ENCODE data around the gene OSGIN1.

DNA sequence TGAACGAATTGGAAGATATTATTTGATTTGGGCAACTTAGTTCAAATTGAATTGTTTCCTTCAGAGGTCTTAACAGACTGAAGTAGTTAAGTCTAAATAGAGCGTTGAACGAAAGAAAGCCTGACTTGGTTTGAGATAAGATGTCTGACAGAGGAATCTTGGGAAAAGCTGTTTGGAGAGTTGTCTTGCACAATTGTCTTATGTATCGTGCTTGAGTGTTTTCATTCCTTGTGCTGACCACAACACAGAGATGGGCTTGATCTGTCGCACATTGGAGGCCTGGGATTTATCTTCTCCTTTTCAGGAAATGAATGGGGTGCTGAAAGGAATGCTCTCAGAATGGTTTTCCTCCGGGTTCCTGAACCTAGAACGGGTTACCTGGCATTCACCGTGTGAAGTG lies 46.4 kb upstream of the OSGIN1 start:
- TF ChIP-seq, protein P1, sequence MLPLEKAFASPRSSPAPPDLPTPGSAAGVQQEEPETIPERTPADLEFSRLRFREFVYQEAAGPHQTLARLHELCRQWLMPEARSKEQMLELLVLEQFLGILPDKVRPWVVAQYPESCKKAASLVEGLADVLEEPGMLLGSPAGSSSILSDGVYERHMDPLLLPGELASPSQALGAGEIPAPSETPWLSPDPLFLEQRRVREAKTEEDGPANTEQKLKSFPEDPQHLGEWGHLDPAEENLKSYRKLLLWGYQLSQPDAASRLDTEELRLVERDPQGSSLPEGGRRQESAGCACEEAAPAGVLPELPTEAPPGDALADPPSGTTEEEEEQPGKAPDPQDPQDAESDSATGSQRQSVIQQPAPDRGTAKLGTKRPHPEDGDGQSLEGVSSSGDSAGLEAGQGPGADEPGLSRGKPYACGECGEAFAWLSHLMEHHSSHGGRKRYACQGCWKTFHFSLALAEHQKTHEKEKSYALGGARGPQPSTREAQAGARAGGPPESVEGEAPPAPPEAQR (tag by site-specific recombination; IDR thresholded peaks at IDR 0.05), result no peak
- TF ChIP-seq, protein P2, sequence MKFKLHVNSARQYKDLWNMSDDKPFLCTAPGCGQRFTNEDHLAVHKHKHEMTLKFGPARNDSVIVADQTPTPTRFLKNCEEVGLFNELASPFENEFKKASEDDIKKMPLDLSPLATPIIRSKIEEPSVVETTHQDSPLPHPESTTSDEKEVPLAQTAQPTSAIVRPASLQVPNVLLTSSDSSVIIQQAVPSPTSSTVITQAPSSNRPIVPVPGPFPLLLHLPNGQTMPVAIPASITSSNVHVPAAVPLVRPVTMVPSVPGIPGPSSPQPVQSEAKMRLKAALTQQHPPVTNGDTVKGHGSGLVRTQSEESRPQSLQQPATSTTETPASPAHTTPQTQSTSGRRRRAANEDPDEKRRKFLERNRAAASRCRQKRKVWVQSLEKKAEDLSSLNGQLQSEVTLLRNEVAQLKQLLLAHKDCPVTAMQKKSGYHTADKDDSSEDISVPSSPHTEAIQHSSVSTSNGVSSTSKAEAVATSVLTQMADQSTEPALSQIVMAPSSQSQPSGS (tag by site-specific recombination; IDR thresholded peaks at IDR 0.05; ENCODE audit: low read depth), result no peak
